ENCODE results near the gene DCC. TPM values are rescaled to one million over a fixed set of nuclear protein-coding genes. Genes with fewer than 3 reads are reported as not detected.

The DCC gene
- polyA plus RNA-seq, 1 of the 3 experiments (the other 2 are of a cell fraction) = 0.20 TPM

DNA sequence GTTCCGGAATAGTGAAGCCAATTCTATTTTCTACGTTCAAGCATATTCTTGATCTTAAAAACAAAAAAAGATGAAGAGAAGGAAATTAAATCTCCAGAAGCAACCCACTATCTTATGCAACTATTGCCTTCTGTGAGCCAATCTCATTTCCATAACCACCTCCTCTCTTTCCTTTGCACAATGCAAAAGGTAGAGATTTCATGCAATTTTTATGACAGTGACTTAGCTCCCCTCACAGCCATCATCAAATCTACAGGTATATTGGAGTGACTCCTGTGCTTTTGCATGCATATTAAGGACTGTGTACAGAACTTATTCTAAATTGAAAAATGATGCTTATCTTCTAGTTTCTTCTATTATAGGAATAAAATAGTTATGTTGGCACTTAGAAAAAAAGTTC lies 191.8 kb downstream of the DCC start:
- CTCF ChIA-PET = interaction anchor here (1.5 kb wide), 1 partner anchor 12 kb away, joined by 5 read pairs; no protein-coding TSS in a partner anchor

DNA sequence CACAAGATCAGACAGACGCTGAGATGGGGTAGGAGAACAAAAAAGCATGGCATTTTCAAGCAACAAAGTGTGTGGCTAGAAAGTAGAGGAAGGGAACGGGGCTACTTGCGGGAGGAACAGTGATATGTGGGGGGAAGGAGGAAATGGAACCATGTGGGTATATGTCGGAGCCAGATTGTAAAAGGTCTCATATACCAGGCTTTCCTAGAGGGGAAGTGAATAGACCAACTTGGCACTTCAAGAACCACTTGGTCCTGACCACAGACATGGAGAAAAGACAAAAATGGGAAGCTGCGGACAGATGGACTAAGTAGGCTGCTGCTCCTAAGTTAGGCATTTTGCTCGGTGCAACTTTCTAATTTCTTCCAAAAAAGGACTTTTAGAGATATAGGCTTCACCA lies 196.0 kb downstream of the DCC start:
- Histone ChIP-seq H3K4me3 (ENCODE audit: low read depth in 2 of 2, low read length in 1 of 2) (no peak overlapping the region), H3K9me3 (no peaks in the 10 kb centered on the region), H3K36me3 (replicated peaks in 1 of 2; ENCODE audit: control insufficient read depth in 1 of 2, insufficient read depth in 2 of 2, low read length in 1 of 2) (no peaks in the 10 kb centered on the region), H3K27ac (ENCODE audit: low read depth in 2 of 2, low read length in 1 of 2) (no peak overlapping the region), H3K4me1 (ENCODE audit: control insufficient read depth in 1 of 2, insufficient read depth in 2 of 2, low read depth in 1 of 2, low read length in 1 of 2) (no peaks in the 10 kb centered on the region; a peak in 2 of 4 replicates), H4K20me1 (ENCODE audit: insufficient read depth) (no peaks in the 10 kb centered on the region), H3K9me2 (no peaks in the 10 kb centered on the region), H3K27me3 (ENCODE audit: insufficient read depth) (no peaks in the 10 kb centered on the region), H2AFZ (ENCODE audit: low read depth) (no peak overlapping the region), H3K4me2 (no peak overlapping the region), H3K9ac (no peak overlapping the region), H3F3A (replicated peaks; ENCODE audit: insufficient read depth) (no peaks in the 10 kb centered on the region), H3K79me2 (ENCODE audit: insufficient read depth) (no peaks in the 10 kb centered on the region)
- CTCF ChIA-PET = no interaction called here
- no peak for DNase-seq
- WGBS (ENCODE audit: low lambda C conversion rate) = 52% methylated on average over 6 of the region's 6 CpGs
- POLR2A ChIA-PET = no interaction called here
- TF ChIP-seq, protein P1, sequence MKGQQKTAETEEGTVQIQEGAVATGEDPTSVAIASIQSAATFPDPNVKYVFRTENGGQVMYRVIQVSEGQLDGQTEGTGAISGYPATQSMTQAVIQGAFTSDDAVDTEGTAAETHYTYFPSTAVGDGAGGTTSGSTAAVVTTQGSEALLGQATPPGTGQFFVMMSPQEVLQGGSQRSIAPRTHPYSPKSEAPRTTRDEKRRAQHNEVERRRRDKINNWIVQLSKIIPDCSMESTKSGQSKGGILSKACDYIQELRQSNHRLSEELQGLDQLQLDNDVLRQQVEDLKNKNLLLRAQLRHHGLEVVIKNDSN (IDR thresholded peaks at IDR 0.05; ENCODE audit: borderline replicate concordance, low read depth) = no peak
- TF ChIP-seq SIN3A (IDR thresholded peaks at IDR 0.05; ENCODE audit: borderline replicate concordance, low read depth, low read length) = no peak
- no peak for TF ChIP-seq TAF1 (IDR thresholded peaks at IDR 0.05; ENCODE audit: borderline replicate concordance, low read depth, low read length)
- TF ChIP-seq TCF12 (IDR thresholded peaks at IDR 0.05) = no peak
- TF ChIP-seq, protein P2, sequence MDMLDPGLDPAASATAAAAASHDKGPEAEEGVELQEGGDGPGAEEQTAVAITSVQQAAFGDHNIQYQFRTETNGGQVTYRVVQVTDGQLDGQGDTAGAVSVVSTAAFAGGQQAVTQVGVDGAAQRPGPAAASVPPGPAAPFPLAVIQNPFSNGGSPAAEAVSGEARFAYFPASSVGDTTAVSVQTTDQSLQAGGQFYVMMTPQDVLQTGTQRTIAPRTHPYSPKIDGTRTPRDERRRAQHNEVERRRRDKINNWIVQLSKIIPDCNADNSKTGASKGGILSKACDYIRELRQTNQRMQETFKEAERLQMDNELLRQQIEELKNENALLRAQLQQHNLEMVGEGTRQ (IDR thresholded peaks at IDR 0.05; ENCODE audit: borderline replicate concordance, low read depth, low read length) = no peak
- TF ChIP-seq, protein P3, sequence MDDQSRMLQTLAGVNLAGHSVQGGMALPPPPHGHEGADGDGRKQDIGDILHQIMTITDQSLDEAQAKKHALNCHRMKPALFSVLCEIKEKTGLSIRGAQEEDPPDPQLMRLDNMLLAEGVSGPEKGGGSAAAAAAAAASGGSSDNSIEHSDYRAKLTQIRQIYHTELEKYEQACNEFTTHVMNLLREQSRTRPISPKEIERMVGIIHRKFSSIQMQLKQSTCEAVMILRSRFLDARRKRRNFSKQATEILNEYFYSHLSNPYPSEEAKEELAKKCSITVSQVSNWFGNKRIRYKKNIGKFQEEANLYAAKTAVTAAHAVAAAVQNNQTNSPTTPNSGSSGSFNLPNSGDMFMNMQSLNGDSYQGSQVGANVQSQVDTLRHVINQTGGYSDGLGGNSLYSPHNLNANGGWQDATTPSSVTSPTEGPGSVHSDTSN (IDR thresholded peaks at IDR 0.05) = no peak
- TF ChIP-seq, protein P4, sequence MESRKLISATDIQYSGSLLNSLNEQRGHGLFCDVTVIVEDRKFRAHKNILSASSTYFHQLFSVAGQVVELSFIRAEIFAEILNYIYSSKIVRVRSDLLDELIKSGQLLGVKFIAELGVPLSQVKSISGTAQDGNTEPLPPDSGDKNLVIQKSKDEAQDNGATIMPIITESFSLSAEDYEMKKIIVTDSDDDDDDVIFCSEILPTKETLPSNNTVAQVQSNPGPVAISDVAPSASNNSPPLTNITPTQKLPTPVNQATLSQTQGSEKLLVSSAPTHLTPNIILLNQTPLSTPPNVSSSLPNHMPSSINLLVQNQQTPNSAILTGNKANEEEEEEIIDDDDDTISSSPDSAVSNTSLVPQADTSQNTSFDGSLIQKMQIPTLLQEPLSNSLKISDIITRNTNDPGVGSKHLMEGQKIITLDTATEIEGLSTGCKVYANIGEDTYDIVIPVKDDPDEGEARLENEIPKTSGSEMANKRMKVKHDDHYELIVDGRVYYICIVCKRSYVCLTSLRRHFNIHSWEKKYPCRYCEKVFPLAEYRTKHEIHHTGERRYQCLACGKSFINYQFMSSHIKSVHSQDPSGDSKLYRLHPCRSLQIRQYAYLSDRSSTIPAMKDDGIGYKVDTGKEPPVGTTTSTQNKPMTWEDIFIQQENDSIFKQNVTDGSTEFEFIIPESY (IDR thresholded peaks at IDR 0.05; ENCODE audit: borderline replicate concordance, low read depth) = no peak
- no peak for TF ChIP-seq POLR2AphosphoS5 (IDR thresholded peaks at IDR 0.05; ENCODE audit: low read depth, low read length)
- TF ChIP-seq NFIC (IDR thresholded peaks at IDR 0.05; ENCODE audit: borderline replicate concordance) = no peak
- TF ChIP-seq, protein P5, sequence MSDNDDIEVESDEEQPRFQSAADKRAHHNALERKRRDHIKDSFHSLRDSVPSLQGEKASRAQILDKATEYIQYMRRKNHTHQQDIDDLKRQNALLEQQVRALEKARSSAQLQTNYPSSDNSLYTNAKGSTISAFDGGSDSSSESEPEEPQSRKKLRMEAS (IDR thresholded peaks at IDR 0.05; ENCODE audit: low read depth) = no peak
- TF ChIP-seq GABPA (IDR thresholded peaks at IDR 0.05; ENCODE audit: low read depth) = no peak
- TF ChIP-seq JUND (IDR thresholded peaks at IDR 0.05) = no peak
- no peak for TF ChIP-seq GATA2 (CRISPR knock-in tag; IDR thresholded peaks at IDR 0.05)

More for the DNA sequence above, 191.8 kb downstream of the DCC start:
- no peaks in the 10 kb centered on the region; a peak in 1 of 4 replicates for H3K4me1 ChIP-seq (ENCODE audit: control insufficient read depth in 1 of 2, insufficient read depth in 2 of 2, low read depth in 1 of 2, low read length in 1 of 2)
- H3K9ac ChIP-seq = no peak overlapping the region
- H3K36me3 ChIP-seq (replicated peaks in 1 of 2; ENCODE audit: control insufficient read depth in 1 of 2, insufficient read depth in 2 of 2, low read length in 1 of 2) = no peaks in the 10 kb centered on the region
- no peak for DNase-seq
- H3F3A ChIP-seq (replicated peaks; ENCODE audit: insufficient read depth) = no peaks in the 10 kb centered on the region
- 54% methylated on average over 2 of the region's 2 CpGs for WGBS (ENCODE audit: low lambda C conversion rate)
- no peaks in the 10 kb centered on the region for H4K20me1 ChIP-seq (ENCODE audit: insufficient read depth)
- H3K9me2 ChIP-seq = no peaks in the 10 kb centered on the region
- H3K79me2 ChIP-seq (ENCODE audit: insufficient read depth) = no peaks in the 10 kb centered on the region
- POLR2A ChIA-PET = interaction anchor here (0.6 kb wide), 1 partner anchor 317 kb away, joined by 3 read pairs; no protein-coding TSS in a partner anchor
- H3K4me2 ChIP-seq = no peak overlapping the region
- no peaks in the 10 kb centered on the region for H3K27me3 ChIP-seq (ENCODE audit: insufficient read depth)
- no peak overlapping the region for H3K27ac ChIP-seq (ENCODE audit: low read depth in 2 of 2, low read length in 1 of 2)
- H2AFZ ChIP-seq (ENCODE audit: low read depth) = no peak overlapping the region
- no peak for TF ChIP-seq GATA2 (CRISPR knock-in tag; IDR thresholded peaks at IDR 0.05)
- TF ChIP-seq, protein P2 (IDR thresholded peaks at IDR 0.05; ENCODE audit: borderline replicate concordance, low read depth, low read length) = no peak
- TF ChIP-seq, protein P6, sequence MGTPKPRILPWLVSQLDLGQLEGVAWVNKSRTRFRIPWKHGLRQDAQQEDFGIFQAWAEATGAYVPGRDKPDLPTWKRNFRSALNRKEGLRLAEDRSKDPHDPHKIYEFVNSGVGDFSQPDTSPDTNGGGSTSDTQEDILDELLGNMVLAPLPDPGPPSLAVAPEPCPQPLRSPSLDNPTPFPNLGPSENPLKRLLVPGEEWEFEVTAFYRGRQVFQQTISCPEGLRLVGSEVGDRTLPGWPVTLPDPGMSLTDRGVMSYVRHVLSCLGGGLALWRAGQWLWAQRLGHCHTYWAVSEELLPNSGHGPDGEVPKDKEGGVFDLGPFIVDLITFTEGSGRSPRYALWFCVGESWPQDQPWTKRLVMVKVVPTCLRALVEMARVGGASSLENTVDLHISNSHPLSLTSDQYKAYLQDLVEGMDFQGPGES (IDR thresholded peaks at IDR 0.05; ENCODE audit: low read depth, low read length) = no peak
- no peaks in the 10 kb centered on the region for H3K9me3 ChIP-seq
- no peak overlapping the region for H3K4me3 ChIP-seq (ENCODE audit: low read depth in 2 of 2, low read length in 1 of 2)
